ENCODE measurements around the gene PLA2G4B. TPM values are rescaled to one million over a fixed set of nuclear protein-coding genes. Genes with fewer than 3 reads are reported as not detected.

The PLA2G4B gene
- total RNA-seq, 6 experiments from 2014 or later, result 0.31 to 7.3 (median 4.7) TPM

GRCh38 chr15:41885321-41885720, 46.7 kb downstream of the PLA2G4B start:
- Histone ChIP-seq H3K4me1 (peaks cover 0 to 49% (median 22%) of the 10 kb centered on the region in 4 donors), H3K27ac (peak overlapping the region in 1 of 3 donors; percentile 43), H3K9me3 (no peaks in the 10 kb centered on the region), H3K36me3 (no peaks in the 10 kb centered on the region), H3K27me3 (no peaks in the 10 kb centered on the region), H3K4me3 (no peak overlapping the region)
- intact Hi-C loops (cut with DNase I), result no loop called here
- no peak for ATAC-seq
- TF ChIP-seq, protein P1, sequence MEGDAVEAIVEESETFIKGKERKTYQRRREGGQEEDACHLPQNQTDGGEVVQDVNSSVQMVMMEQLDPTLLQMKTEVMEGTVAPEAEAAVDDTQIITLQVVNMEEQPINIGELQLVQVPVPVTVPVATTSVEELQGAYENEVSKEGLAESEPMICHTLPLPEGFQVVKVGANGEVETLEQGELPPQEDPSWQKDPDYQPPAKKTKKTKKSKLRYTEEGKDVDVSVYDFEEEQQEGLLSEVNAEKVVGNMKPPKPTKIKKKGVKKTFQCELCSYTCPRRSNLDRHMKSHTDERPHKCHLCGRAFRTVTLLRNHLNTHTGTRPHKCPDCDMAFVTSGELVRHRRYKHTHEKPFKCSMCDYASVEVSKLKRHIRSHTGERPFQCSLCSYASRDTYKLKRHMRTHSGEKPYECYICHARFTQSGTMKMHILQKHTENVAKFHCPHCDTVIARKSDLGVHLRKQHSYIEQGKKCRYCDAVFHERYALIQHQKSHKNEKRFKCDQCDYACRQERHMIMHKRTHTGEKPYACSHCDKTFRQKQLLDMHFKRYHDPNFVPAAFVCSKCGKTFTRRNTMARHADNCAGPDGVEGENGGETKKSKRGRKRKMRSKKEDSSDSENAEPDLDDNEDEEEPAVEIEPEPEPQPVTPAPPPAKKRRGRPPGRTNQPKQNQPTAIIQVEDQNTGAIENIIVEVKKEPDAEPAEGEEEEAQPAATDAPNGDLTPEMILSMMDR (IDR thresholded peaks at IDR 0.05), result no peak
- TF ChIP-seq POLR2A (IDR thresholded peaks at IDR 0.05), result no peak
- no peak for DNase-seq

DNA sequence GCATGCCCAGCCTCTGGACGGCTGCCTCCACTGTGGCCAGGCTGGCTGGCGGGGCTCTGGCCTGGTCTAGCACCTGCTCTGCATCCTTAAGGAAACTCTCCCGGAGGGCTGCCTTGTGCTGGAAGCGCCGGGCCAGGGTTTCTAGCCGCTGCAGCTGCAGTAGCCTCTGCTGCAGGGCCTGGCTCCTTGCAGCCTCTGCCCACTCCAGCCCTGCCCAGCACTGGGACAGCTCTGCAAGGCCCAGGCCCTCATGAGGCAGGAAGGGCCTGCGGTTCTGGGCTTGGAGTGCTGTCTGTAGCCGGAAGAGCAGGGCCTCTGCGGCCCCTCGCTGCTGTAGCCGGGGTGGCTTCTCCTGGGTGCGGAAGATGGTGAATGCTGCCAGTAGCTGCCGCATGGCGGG, 47.2 kb downstream of the PLA2G4B start:
- ATAC-seq (no peak), DNase-seq (no peak)
- Histone ChIP-seq H3K9me3 (no peaks in the 10 kb centered on the region), H3K4me3 (no peak overlapping the region), H3K27me3 (no peaks in the 10 kb centered on the region), H3K36me3 (no peaks in the 10 kb centered on the region), H3K4me1 (peaks cover 0 to 43% (median 19%) of the 10 kb centered on the region in 4 donors), H3K27ac (no peak overlapping the region)
- intact Hi-C loops (cut with DNase I), result no loop called here
- TF ChIP-seq, protein P1 (IDR thresholded peaks at IDR 0.05), result no peak
- TF ChIP-seq POLR2A (IDR thresholded peaks at IDR 0.05), result no peak
- 100% methylated on average over 1 of the region's 14 CpGs for WGBS (ENCODE audit: insufficient coverage, low coverage, low lambda C conversion rate, missing lambda C conversion rate)

- 87% methylated on average over 3 of the region's 7 CpGs for WGBS (ENCODE audit: insufficient coverage, low coverage, low lambda C conversion rate, missing lambda C conversion rate)
Measured at GRCh38 chr15:41886741-41887140, 48.1 kb downstream of the PLA2G4B start.

GRCh38 chr15:41887161-41887560, 48.5 kb downstream of the PLA2G4B start:
- no peak for TF ChIP-seq POLR2A (IDR thresholded peaks at IDR 0.05)
- TF ChIP-seq, protein P1 (IDR thresholded peaks at IDR 0.05), result no peak
- DNase-seq, result no peak
- no peaks in the 10 kb centered on the region for H3K27me3 ChIP-seq
- no peak for ATAC-seq
- no peak overlapping the region for H3K27ac ChIP-seq
- H3K36me3 ChIP-seq, result no peaks in the 10 kb centered on the region
- H3K9me3 ChIP-seq, result no peaks in the 10 kb centered on the region
- H3K4me3 ChIP-seq, result no peak overlapping the region
- 90% methylated on average over 1 of the region's 10 CpGs for WGBS (ENCODE audit: insufficient coverage, low coverage, low lambda C conversion rate, missing lambda C conversion rate)
- peaks cover 0 to 34% (median 14%) of the 10 kb centered on the region in 4 donors for H3K4me1 ChIP-seq
- intact Hi-C loops (cut with DNase I), result no loop called here

More at GRCh38 chr15:41886741-41887140, 48.1 kb downstream of the PLA2G4B start:
- Histone ChIP-seq H3K27ac (no peak overlapping the region), H3K4me3 (no peak overlapping the region), H3K9me3 (no peaks in the 10 kb centered on the region), H3K36me3 (no peaks in the 10 kb centered on the region), H3K4me1 (peaks cover 0 to 34% (median 15%) of the 10 kb centered on the region in 4 donors), H3K27me3 (no peaks in the 10 kb centered on the region)
- TF ChIP-seq, protein P1 (IDR thresholded peaks at IDR 0.05), result no peak
- DNase-seq (no peak), ATAC-seq (no peak)
- intact Hi-C loops (cut with DNase I), result no loop called here

DNA sequence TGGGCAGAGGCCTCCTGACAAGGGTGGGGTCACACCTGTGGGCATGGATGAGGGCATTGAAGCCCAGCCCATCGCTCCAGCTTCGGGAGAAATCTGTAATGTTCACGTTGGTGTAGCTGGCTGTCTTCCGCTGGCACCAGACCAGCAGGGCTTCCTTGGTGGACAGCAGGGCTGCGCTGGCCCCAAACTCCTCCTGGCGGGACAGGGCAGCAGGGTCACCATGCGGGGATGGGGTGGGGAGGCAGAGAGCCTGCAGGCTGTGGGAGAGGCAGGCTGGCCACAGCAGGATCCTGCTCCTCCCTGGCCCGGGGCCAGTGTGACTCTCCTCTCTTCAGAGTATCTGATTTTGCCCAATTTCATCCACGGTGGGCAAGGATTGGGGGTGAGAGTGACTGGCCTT, 49.2 kb downstream of the PLA2G4B start:
- no peaks in the 10 kb centered on the region for H3K27me3 ChIP-seq
- H3K4me3 ChIP-seq, result no peak overlapping the region
- DNase-seq (no peak), ATAC-seq (no peak)
- no peaks in the 10 kb centered on the region for H3K36me3 ChIP-seq
- H3K4me1 ChIP-seq, result peaks cover 0 to 32% (median 12%) of the 10 kb centered on the region in 4 donors
- intact Hi-C loops (cut with DNase I), result no loop called here
- TF ChIP-seq, protein P1 (IDR thresholded peaks at IDR 0.05), result no peak
- TF ChIP-seq POLR2A (IDR thresholded peaks at IDR 0.05), result no peak
- H3K9me3 ChIP-seq, result no peaks in the 10 kb centered on the region
- WGBS (ENCODE audit: insufficient coverage, low coverage, low lambda C conversion rate, missing lambda C conversion rate), result no CpG with 5 or more reads among the region's 9 CpGs
- H3K27ac ChIP-seq, result no peak overlapping the region
